NOMO-1 treated with dmso at 0.1 percent for 144 hours (cell line): Measurements from ENCODE around the gene SV2C.
A peak's percentile ranks its signal among the peaks of the same experiment; 100 is the strongest.

ENCODE experiments used
- DNase-seq: peaks from one replicate; lab custom pipeline; 2025; ENCODE audit not compliant: unreplicated experiment; lab: John Stamatoyannopoulos, UW

Gene SV2C

DNA sequence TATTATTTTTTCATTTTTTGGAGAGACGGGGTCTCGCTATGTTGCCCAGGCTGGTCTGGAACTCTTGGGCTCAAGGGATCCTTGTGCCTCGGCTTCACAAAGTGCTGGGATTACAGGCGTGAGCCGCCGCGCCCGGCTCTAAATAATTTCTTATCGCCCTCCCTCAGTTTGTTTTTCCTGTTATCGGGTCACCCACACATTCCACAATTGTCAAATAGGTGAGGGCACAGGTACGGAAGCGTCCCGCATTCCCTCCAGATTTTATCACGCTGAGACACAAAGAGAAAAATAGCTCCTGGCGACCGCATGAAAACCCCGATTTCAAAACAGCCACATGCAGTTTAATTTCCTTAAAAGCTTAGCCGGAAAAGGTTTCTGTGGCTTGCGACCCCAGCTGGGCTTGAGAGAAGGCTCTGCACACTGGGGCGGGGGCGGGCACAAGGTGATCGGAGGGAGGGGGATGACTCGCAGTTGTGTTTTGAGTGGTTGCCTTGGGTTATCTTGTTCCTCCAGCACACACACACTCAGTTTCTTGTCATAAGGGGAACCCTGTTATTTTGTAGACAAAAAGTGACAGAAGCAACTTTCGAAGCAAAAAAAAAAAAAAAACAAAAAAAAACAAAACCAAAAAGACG is 319.2 kb downstream of the SV2C start:
- DNase-seq = peak; percentile 79

DNA sequence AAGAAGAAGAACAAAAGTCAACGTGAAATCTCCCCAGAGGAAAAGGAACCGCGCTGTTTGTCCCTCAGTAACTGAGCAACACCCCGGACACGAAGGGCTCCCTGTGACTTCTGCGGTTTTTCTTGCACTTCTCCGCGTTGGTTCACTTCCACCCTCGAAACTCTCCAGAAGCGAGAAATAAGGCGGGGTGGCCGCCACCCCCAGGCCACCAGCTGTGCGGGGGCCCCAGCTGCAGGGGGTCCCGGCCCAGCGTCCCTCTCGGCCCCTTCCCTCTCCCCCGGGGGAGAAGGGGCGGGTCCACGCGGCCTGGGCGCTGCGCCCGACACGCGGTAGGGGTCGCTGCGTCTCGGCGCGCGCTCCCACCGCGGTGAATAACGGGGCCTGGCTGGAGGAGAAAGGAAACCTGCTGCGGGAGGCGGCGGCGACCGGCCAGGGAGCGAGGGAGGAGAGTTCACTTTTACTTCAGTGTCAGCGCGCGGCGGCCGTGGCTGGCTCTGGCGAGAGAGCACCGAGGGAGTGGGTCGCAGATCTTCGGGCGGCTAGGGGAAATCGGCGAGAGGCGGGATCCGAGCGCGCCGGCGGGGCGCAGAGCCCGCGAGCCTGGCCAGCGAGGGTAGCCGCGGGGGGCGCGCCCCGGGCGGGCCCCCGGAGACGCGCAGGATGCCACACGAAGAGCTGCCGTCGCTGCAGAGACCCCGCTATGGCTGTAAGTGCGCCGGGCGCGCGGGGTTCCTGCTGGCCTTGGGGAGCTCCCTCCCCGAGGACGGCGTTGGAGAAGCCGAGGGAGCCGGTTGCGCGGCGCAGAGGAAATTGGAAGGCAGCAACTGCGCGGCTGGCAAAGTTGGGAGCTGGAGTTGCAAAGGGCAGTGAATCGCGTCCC is 319.9 kb downstream of the SV2C start, which contains the start of gene IQGAP2:
Gene IQGAP2 (plus strand): TSS at position 400 of the 880 bp plus-strand sequence. CDS start 261 bp downstream, at position 661.
- DNase-seq = peak; percentile 79
